Lower leg skin (tissue), 4 donors: Measurements from ENCODE around the gene CLCN1. TPM values are rescaled to one million over a fixed set of nuclear protein-coding genes. Genes with fewer than 3 reads are reported as not detected.

Experiments used
- DNase-seq, 2 donors: peaks; one replicate each; pipeline ENCODE4 v3.0.0-alpha.2; 2019; ENCODE audit warnings: low spot score in 2 of 2
- H3K4me3 ChIP-seq: fragments of 200-600 bp; sonication (generic); 2 replicates; pipeline ENCODE4 v1.5.1; 2017; ENCODE audit warnings: mild to moderate bottlenecking, low read depth; ENCODE audit not compliant: poor library complexity, severe bottlenecking
- POLR2A ChIP-seq, 2 donors: fragments of 450-650 bp; IDR thresholded peaks; one replicate each; pipeline ENCODE4 v1.6.1; 2016 to 2017; ENCODE audit warnings: antibody characterized with exemption in 2 of 2, mild to moderate bottlenecking in 1 of 2, moderate library complexity in 1 of 2
- WGBS, 2 donors: methylation state at CpG; one replicate each; pipeline ENCODE4 v1.1.5; 2018; 5-methylcytosine and 5-hydroxymethylcytosine counted together
- intact Hi-C: fragments of 100-400 bp; cut with DNase I; formaldehyde crosslinking; loops from one replicate; pipeline ENCODE4 v1.15.0; 2023; ENCODE audit warnings: low total_unique reads
- total RNA-seq, 4 donors: library from RNA; depleted of rRNA; stranded (reverse); fragments of >200 nt; gene quantifications; one replicate each; pipeline ENCODE4 v1.1.0, GENCODE V29; 2016
- TF ChIP-seq, protein P1 (sequence below), 3 donors: fragments of 450-650 bp; IDR thresholded peaks; one replicate each; pipeline ENCODE4 v1.5.1; 2016; ENCODE audit warnings: antibody characterized with exemption in 3 of 3, mild to moderate bottlenecking in 3 of 3, moderate library complexity in 2 of 3

The CLCN1 gene
- total RNA-seq, 4 donors from 2014 or later, result not detected

DNA sequence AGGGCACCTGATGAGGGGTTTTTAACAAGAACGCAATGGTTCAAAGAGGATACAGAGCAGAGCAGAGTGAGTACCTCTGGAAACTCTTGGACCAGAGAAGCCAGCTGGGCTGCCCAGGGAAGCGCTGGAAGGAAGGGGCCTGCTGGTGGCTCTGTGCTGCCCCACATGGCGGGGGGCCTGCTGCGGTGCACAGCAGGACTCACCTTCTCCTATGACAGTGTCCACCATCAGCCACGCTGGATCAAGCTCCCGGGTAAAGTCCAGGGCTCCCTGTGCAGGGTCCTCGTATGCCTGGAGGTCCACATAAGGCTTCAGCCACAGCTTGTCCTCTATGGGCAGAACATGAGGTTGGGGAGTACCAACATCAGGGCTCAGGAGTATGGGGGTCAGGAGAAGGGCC lies 80.3 kb downstream of the CLCN1 start:
- no peak overlapping the region for H3K4me3 ChIP-seq
- TF ChIP-seq, protein P1, sequence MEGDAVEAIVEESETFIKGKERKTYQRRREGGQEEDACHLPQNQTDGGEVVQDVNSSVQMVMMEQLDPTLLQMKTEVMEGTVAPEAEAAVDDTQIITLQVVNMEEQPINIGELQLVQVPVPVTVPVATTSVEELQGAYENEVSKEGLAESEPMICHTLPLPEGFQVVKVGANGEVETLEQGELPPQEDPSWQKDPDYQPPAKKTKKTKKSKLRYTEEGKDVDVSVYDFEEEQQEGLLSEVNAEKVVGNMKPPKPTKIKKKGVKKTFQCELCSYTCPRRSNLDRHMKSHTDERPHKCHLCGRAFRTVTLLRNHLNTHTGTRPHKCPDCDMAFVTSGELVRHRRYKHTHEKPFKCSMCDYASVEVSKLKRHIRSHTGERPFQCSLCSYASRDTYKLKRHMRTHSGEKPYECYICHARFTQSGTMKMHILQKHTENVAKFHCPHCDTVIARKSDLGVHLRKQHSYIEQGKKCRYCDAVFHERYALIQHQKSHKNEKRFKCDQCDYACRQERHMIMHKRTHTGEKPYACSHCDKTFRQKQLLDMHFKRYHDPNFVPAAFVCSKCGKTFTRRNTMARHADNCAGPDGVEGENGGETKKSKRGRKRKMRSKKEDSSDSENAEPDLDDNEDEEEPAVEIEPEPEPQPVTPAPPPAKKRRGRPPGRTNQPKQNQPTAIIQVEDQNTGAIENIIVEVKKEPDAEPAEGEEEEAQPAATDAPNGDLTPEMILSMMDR (IDR thresholded peaks at IDR 0.05), result no peak
- TF ChIP-seq POLR2A (IDR thresholded peaks at IDR 0.05), result no peak
- peak in 1 of 2 donors; percentile 69 for DNase-seq
- WGBS, 2 donors, result 66 to 80% methylated on average over 4 to 7 of the region's 7 CpGs
- intact Hi-C loops, result no loop called here

DNA sequence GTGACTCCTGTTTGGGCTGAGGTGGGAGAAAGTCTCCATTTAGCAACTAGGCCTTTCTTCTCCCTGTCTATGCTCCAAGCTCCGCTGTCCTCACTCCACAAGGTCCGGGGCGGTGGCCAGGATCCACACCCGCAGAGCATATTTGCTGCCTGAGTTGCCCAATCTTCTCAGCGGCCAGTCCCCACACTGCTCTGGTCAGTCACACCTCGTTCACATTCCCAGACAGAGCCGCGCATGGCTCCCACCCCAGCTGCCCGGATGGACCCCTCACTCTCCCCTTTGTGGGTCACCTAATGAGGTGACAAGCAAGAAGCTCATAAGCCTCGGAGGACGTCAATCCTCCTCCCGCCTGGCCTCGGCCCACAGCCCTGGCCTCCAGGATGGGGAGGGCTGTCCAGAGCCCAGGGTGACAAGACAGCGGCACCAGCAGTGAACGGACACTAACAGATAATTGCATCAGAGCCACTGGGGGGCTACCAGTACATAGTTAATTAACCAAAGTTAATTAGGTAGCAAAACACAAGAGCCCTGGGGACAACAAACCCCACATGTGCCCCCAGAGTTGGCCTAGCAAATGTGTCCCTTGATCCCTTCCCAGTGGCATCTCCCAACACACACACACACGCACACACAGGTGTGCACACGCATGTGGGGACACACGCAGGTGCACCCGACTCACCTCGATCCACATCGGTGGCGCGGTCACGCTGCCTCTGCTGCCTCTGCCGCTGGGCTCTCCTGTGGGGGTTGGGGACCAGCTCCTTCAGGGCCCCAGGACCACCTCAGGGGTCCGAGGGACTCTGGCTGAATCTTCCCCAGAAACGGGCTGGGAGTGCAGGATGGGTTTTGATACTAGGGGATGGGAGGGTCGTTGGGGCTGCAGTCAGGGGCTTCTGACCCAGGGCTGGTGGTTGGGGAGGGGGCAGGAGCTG lies 81.0 kb downstream of the CLCN1 start:
- H3K4me3 ChIP-seq, result no peak overlapping the region
- WGBS, 2 donors, result 78 to 86% methylated on average over 18 to 28 of the region's 28 CpGs
- intact Hi-C loops, result no loop called here
- TF ChIP-seq, protein P1 (IDR thresholded peaks at IDR 0.05), result no peak
- no peak for TF ChIP-seq POLR2A (IDR thresholded peaks at IDR 0.05)
- peak in 1 of 2 donors; percentile 84 for DNase-seq

DNA sequence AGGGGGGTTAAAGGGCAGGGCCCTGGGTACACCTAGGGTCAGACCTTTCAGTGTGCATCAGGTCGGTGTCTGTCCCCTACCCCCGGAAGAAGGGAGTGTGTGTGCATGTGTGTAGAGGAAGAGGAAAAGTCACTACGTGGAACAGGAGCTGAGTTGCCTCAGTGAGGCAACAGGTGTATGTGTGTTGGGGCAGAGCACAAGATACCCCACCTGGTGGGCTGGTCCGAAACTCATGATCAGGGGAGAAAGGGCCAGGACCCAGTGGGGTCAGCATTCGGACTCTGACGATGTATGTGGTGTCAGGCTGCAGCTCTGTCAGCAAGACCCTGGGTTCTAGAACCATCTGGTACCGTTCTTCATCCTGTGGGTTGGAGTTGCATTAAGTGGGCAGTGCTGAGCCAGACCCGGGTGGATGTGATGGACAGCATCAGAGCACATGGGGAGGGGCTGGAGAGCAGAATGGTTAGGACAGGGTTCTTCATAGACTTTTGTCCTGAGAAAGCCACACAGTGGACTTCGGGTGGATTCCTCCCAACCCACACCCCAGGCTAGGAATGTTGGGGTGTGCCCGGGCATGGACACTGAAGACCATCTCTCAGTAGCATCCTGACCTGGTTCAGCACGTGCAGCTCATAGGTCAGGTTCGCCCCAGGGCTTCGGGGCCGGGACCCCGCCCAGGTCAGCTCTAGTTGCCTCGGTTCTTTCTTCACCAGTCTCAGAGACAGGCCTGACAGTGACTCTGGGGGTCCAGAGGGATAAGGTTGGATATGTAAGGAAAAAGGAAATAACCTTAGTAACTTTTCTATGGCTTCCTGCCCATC lies 82.0 kb downstream of the CLCN1 start:
- DNase-seq, result peak in 1 of 2 donors; percentile 64
- TF ChIP-seq POLR2A (IDR thresholded peaks at IDR 0.05), result no peak
- TF ChIP-seq, protein P1 (IDR thresholded peaks at IDR 0.05), result no peak
- no peak overlapping the region for H3K4me3 ChIP-seq
- 91% methylated on average over 16 of the region's 16 CpGs for WGBS, 2 donors
- intact Hi-C loops, result no loop called here

DNA sequence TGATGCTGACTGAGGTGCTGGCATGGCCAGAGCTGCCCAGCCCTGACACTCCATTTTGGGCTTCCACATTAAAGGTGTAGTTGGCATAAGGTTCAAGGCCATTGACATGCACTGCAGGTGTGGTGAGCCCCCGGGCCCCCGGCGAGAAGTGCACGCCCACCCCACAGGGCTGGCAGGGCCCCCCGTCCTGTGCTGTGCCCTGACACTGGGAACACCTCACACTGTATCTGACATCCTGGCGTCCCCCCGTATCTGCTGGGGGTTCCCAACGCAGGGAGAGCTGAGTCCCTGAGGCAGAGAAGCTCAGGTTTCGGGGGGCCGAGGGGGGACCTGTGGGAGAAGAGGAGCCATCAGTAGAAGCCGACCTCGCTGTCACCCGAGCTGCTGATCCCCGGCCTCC lies 82.7 kb downstream of the CLCN1 start:
- no peak for TF ChIP-seq POLR2A (IDR thresholded peaks at IDR 0.05)
- TF ChIP-seq, protein P1 (IDR thresholded peaks at IDR 0.05), result no peak
- no peak overlapping the region for H3K4me3 ChIP-seq
- intact Hi-C loops, result no loop called here
- DNase-seq, result peak in 1 of 2 donors; percentile 78
- 90 to 95% methylated on average over 9 to 14 of the region's 14 CpGs for WGBS, 2 donors

DNA sequence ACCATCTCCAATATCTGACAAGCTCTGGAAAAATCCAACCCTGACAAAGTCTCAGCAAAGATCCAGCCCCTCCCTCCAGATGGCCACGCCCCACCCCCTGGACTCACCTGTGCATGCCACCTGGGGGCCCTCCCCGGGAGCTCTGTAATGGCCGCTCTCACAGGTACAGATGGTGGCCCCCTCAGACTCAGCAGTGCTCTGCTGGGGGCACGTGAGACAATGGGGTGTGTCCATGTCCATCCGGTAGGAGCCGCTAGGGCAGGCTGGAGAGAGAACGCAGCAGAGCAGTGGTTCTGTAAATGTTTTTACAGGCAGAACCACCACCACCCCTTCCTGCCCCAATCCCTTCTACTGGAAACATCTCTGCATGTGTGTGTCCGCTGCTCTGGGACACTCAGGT lies 83.2 kb downstream of the CLCN1 start:
- no peak overlapping the region for H3K4me3 ChIP-seq
- 82 to 94% methylated on average over 8 of the region's 8 CpGs for WGBS, 2 donors
- no peak for TF ChIP-seq POLR2A (IDR thresholded peaks at IDR 0.05)
- TF ChIP-seq, protein P1 (IDR thresholded peaks at IDR 0.05), result no peak
- intact Hi-C loops, result no loop called here
- peak in 1 of 2 donors; percentile 79 for DNase-seq
